T-cell (primary cell): ENCODE data around the gene SMU1. TPM values are rescaled to one million over a fixed set of nuclear protein-coding genes. Genes with fewer than 3 reads are reported as not detected.

Experiments used
- ATAC-seq, 4 experiments: fragments of 200-7000 bp in 3 of 4; fragments of 150-1000 bp in 1 of 4; cut with Tn5 transposase; replicated peaks in 1 of 4; 1 replicate in 3 of 4; 2 replicates in 1 of 4; pipeline ENCODE4 v1.10.0; 2021; ENCODE audit warnings: moderate library complexity in 3 of 4, mild to moderate bottlenecking in 2 of 4, moderate number of reproducible peaks in 1 of 4
- CTCF ChIA-PET, 2 donors: fragments of 300-600 bp; sonication (Branson Sonifier 250); formaldehyde crosslinking; loops; one replicate each; lab custom pipeline; 2022; ENCODE audit warnings: antibody characterized with exemption in 2 of 2; lab: Charles Lee
- POLR2A ChIA-PET, 2 donors: fragments of 300-600 bp; sonication (Branson Sonifier 250); formaldehyde crosslinking; loops; one replicate each; lab custom pipeline; 2022; ENCODE audit warnings: antibody characterized with exemption in 2 of 2; lab: Charles Lee
- DNase-seq, 35 experiments: peaks; one replicate each; pipeline versions ENCODE4 v3.0.0 to v3.0.0-alpha.2; 2013 to 2023
- H3K27ac ChIP-seq: one replicate; pipeline ENCODE4 v1.5.1; 2013; ENCODE audit warnings: low read length
- H3K27me3 ChIP-seq, 2 experiments: replicated peaks in 1 of 2; 1 replicate in 1 of 2; 2 replicates in 1 of 2; pipeline versions ENCODE4 v1.6.1 to v1.7.0; 2013; ENCODE audit warnings: low read length in 1 of 2, mixed read lengths in 1 of 2; ENCODE audit not compliant: control insufficient read depth in 2 of 2, insufficient read depth in 2 of 2; ENCODE audit errors: extremely low read depth in 1 of 2
- H3K36me3 ChIP-seq, 2 donors: 1 replicate in 1 of 2; 2 replicates in 1 of 2; pipeline versions ENCODE4 v1.6.1 to v1.7.0; 2013; ENCODE audit warnings: low read length in 1 of 2; ENCODE audit not compliant: control insufficient read depth in 2 of 2, insufficient read depth in 1 of 2; ENCODE audit errors: extremely low read depth in 1 of 2
- H3K4me1 ChIP-seq, 2 experiments: 1 replicate in 1 of 2; 2 replicates in 1 of 2; pipeline versions ENCODE4 v1.6.1 to v1.7.0; 2013; ENCODE audit warnings: low read length in 2 of 2, mixed read lengths in 1 of 2; ENCODE audit not compliant: insufficient read depth in 2 of 2, control insufficient read depth in 1 of 2; ENCODE audit errors: extremely low read depth in 1 of 2
- H3K4me3 ChIP-seq, 2 donors: 1 replicate in 1 of 2; 2 replicates in 1 of 2; pipeline versions ENCODE4 v1.5.1 to v1.7.0; 2013; ENCODE audit warnings: mild to moderate bottlenecking in 2 of 2, low read length in 1 of 2, moderate library complexity in 1 of 2; ENCODE audit not compliant: control insufficient read depth in 1 of 2; ENCODE audit errors: extremely low read depth in 1 of 2
- H3K9me3 ChIP-seq: 2 replicates; pipeline ENCODE4 v1.7.0; 2013
- H3K27ac Mint-ChIP-seq, 2 donors: one replicate each; pipeline ENCODE4 v1.8.0; 2020 to 2021; ENCODE audit warnings: mild to moderate bottlenecking in 2 of 2, mixed read lengths in 2 of 2
- H3K27me3 Mint-ChIP-seq, 2 donors: one replicate each; pipeline ENCODE4 v1.8.0; 2021 to 2022; ENCODE audit warnings: mixed read lengths in 2 of 2
- H3K36me3 Mint-ChIP-seq: one replicate; pipeline ENCODE4 v1.8.0; 2021; ENCODE audit warnings: mixed read lengths
- H3K4me1 Mint-ChIP-seq, 3 donors: one replicate each; pipeline ENCODE4 v1.8.0; 2020 to 2022; ENCODE audit warnings: mixed read lengths in 3 of 3, mild to moderate bottlenecking in 1 of 3
- H3K4me3 Mint-ChIP-seq, 3 donors: one replicate each; pipeline ENCODE4 v1.8.0; 2020 to 2022; ENCODE audit warnings: mild to moderate bottlenecking in 3 of 3, mixed read lengths in 3 of 3, moderate library complexity in 3 of 3
- H3K9me3 Mint-ChIP-seq, 3 donors: one replicate each; pipeline ENCODE4 v1.8.0; 2020 to 2022; ENCODE audit warnings: mixed read lengths in 3 of 3
- WGBS: methylation state at CpG from one replicate; pipeline ENCODE4 v1.1.5; 2013; ENCODE audit warnings: missing lambda C conversion rate; ENCODE audit not compliant: insufficient coverage; 5-methylcytosine and 5-hydroxymethylcytosine counted together
- total RNA-seq, 35 experiments: library from RNA in 6 of 35; stranded (reverse) in 6 of 35; fragments of 120-200 nt in 1 of 35; gene quantifications; one replicate each; pipeline versions ENCODE4 v1.2.1 to v1.2.4 and lab custom pipeline; 2013 to 2026

Gene SMU1
- total RNA-seq, 5 donors from 2014 or later (not counting 1 experiment from before 2014, with no cell fraction given) = 22.6 to 25.5 (median 24.4) TPM

DNA sequence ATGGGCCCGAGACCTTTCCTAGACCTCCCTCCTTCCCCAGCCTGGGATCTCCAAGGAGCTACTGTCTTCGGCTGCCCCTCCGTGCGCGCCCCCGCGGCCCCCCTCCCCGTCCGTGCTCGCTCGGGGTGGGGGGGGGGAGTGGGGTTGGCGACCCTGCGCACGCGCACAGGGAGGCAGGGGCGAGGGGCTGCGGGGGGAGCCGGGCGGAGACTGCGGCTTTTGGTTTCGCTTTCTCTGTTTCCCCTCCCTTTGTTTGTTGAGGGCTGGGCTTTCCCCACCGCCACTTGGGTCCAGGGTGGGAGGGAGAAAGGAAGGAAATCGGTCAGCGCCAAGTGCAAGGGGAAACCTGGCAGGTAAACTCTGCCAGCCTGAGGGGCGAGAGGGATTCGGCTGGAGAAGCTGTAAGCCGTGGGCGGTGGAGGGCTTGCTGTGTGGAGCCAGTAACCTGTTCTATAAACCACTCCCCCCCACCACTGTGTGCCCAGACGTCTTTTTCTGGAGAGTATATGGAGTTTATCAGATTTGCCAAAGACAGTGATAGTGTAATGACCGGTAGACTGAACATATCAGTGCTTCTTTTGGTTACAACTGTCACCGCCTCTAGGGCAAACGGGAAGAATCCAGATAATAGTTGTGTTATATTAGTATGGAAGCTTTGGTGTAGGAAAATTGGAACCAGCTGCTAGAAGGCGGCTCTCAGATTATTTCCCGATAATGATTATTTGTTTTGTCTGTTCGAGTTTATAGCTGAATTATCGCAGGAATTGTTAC is 50.7 kb downstream of the SMU1 start:
- POLR2A ChIA-PET = interaction anchor here (0.6 to 3.1 kb wide), 17 partner anchors 8 to 496 kb away, joined by 3 to 42 read pairs (median 5); partner anchors contain the start of genes APTX (in 2 of the 2) and NFX1 (in 1 of the 2)
- Histone ChIP-seq H3K36me3 (peaks cover 0 to 27% of the 10 kb centered on the region in 2 donors), H3K9me3 (no peaks in the 10 kb centered on the region), H3K27ac (peak overlapping the region; percentile 100), H3K4me3 (peak overlapping the region; percentile 94 to 100), H3K4me1 (peaks cover 31 to 34% of the 10 kb centered on the region in 2 experiments), H3K27me3 (no peaks in the 10 kb centered on the region)
- no peaks in the 10 kb centered on the region for H3K9me3 Mint-ChIP-seq
- H3K4me3 Mint-ChIP-seq = peak overlapping the region; percentile 87 to 96 (median 94)
- WGBS = 6% methylated on average over 10 of the region's 36 CpGs
- CTCF ChIA-PET = interaction anchor here in 1 of 2 donors (0.9 to 1.0 kb wide), 2 partner anchors 10 to 27 kb away, joined by 3 to 4 read pairs; no protein-coding TSS in a partner anchor
- ATAC-seq (peak; percentile 55 to 67 (median 61)), DNase-seq (peak; percentile 50 to 91 (median 72))
- peaks cover 25% of the 10 kb centered on the region for H3K36me3 Mint-ChIP-seq
- H3K27ac Mint-ChIP-seq = peak overlapping the region; percentile 88 to 93
- H3K27me3 Mint-ChIP-seq = no peaks in the 10 kb centered on the region
- peaks cover 72 to 82% (median 80%) of the 10 kb centered on the region in 3 donors for H3K4me1 Mint-ChIP-seq

DNA sequence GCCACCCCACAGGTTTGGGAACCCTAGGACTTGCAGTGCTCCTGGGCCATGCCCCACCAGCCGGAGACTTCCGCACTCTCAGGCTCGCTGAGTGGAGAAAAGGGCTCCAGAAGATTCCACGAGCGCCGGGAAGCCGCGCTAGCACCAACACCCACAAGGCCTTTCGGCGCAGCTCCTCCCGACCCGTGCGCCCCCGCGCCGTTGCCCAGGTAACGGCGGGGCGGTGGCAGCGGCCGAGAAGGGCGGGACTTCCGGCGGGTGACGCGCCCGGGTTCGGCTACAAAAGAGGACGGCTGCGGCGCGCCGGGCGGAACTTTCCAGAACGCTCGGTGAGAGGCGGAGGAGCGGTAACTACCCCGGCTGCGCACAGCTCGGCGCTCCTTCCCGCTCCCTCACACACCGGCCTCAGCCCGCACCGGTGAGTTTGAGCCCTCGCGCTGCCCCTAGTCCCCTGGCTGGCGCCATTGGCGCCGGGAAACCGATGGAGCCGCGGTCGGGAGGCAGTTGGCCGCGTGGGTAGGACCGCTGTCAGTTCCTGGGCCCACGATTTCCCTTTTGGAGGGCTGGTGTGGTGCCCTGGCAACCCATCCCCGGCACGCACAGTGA is 51.4 kb downstream of the SMU1 start, which contains the start of gene DNAJA1:
DNAJA1 (plus strand) TSS at position 308 of the 606 bp plus-strand sequence. CDS start 1,212 bp downstream, outside the sequence.
- ATAC-seq (peak; percentile 85 to 92 (median 90)), DNase-seq (peak; percentile 84 to 97 (median 93))
- H3K4me3 Mint-ChIP-seq = peak within 1 kb of the TSS; percentile 87 to 96 (median 94)
- no peaks in the 10 kb centered on the region for H3K27me3 Mint-ChIP-seq
- peaks cover 0 to 26% of the 10 kb centered on the region in 2 donors for H3K36me3 ChIP-seq
- no peaks in the 10 kb centered on the region for H3K9me3 ChIP-seq
- peak within 1 kb of the TSS; percentile 94 to 100 for H3K4me3 ChIP-seq
- H3K4me1 Mint-ChIP-seq = peaks cover 74 to 83% (median 79%) of the 10 kb centered on the region in 3 donors
- POLR2A ChIA-PET = interaction anchor here (0.6 to 3.1 kb wide), 33 partner anchors 8 to 499 kb away, joined by 3 to 42 read pairs (median 4); partner anchors contain the start of genes APTX (in 2 of the 2), BAG1 (in 1 of the 2), CHMP5 (in 1 of the 2) and NFX1 (in 1 of the 2)
- peak within 1 kb of the TSS; percentile 100 for H3K27ac ChIP-seq
- CTCF ChIA-PET = interaction anchor here in 1 of 2 donors (0.5 to 1.0 kb wide), 3 partner anchors 31 to 135 kb away, joined by 3 read pairs; no protein-coding TSS in a partner anchor
- H3K27ac Mint-ChIP-seq = peak within 1 kb of the TSS; percentile 88 to 93
- peaks cover 25% of the 10 kb centered on the region for H3K36me3 Mint-ChIP-seq
- H3K4me1 ChIP-seq = peaks cover 31 to 34% of the 10 kb centered on the region in 2 experiments
- H3K27me3 ChIP-seq = no peaks in the 10 kb centered on the region
- WGBS = under 1% methylated on average over 59 of the region's 61 CpGs
- no peaks in the 10 kb centered on the region for H3K9me3 Mint-ChIP-seq

DNA sequence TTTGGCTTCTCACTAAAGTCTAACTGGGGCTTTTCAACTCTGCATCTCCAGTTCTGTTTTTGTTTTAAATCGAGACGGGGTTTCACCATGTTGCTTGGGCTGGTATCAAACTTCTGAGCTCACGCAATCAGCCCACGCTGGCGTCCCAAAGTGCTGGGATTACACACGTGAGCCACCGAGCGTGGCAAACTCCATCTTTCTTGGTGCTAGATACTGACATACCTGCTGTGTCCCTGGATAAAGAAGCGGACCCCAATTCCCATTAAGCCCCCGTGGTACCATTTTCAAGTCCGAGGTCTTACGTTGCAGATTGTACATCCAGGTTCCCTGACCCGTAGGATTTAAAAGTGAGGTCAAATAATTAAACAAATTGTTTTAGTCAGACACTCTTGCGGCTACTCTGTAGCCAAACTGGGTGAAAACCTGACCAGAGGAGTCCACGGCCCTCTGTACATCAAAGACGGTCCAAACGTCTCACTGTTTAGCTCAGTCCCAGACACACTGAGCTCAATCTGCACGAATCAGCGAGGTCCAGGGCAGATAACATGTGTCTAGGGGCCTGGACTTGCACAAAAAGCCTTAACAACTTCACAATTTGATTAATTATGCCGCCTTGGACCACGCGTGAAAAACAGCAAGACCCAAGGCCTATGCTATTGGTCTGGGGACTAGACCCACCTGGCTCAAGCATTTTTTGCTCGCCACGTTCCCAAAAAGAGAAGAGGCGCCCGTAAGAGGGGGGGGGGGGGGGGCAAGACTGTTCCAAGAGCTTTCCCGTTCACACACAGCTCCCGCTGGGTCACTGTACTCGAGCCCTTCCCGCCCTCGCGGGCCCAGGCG is 52.1 kb downstream of the SMU1 start:
- ChIA-PET POLR2A (interaction anchor here (0.5 to 3.1 kb wide), 31 partner anchors 10 to 498 kb away, joined by 3 to 42 read pairs (median 4); partner anchors contain the start of genes APTX (in 2 of the 2), BAG1 (in 1 of the 2), CHMP5 (in 1 of the 2) and NFX1 (in 1 of the 2)), CTCF (interaction anchor here (0.5 to 1.0 kb wide), 4 partner anchors 15 to 135 kb away, joined by 3 read pairs; no protein-coding TSS in a partner anchor)
- Mint-ChIP-seq H3K27ac (peak overlapping the region; percentile 88 to 90), H3K27me3 (no peaks in the 10 kb centered on the region), H3K36me3 (peaks cover 19% of the 10 kb centered on the region), H3K4me3 (peak overlapping the region; percentile 87 to 96 (median 94)), H3K9me3 (no peaks in the 10 kb centered on the region), H3K4me1 (peaks cover 68 to 77% (median 72%) of the 10 kb centered on the region in 3 donors)
- DNase-seq (no peak), ATAC-seq (no peak)
- WGBS = 19% methylated on average over 26 of the region's 33 CpGs
- H3K4me1 ChIP-seq = peaks cover 29 to 34% of the 10 kb centered on the region in 2 experiments
- peak overlapping the region; percentile 94 to 100 for H3K4me3 ChIP-seq
- H3K9me3 ChIP-seq = no peaks in the 10 kb centered on the region
- no peaks in the 10 kb centered on the region for H3K27me3 ChIP-seq
- peak overlapping the region; percentile 100 for H3K27ac ChIP-seq
- H3K36me3 ChIP-seq = peaks cover 0 to 19% of the 10 kb centered on the region in 2 donors

DNA sequence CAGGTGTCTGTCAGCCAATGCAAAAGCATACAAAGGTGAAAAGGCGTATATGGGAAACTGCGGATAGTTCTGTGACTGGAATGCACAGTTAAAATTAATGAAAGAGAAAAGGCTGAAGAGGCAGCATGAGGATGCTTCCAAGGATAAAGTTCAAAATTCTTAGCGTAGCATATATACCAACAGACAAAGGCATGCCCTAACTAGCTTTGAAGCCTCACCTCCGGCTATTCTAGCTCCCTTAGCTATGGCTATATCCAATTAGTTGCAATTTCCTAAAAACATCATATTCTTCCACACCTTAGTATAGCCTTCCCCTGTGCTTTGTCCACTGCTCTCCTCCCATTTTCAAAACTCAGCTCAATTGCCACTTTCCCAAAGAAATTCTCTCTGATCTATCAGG is 52.8 kb downstream of the SMU1 start:
- H3K9me3 ChIP-seq = no peaks in the 10 kb centered on the region
- peak overlapping the region; percentile 87 to 96 (median 94) for H3K4me3 Mint-ChIP-seq
- 88% methylated on average over 3 of the region's 4 CpGs for WGBS
- H3K4me1 Mint-ChIP-seq = peaks cover 61 to 71% (median 65%) of the 10 kb centered on the region in 3 donors
- peaks cover 0 to 12% of the 10 kb centered on the region in 2 donors for H3K36me3 ChIP-seq
- no peaks in the 10 kb centered on the region for H3K9me3 Mint-ChIP-seq
- ATAC-seq (no peak), DNase-seq (no peak)
- ChIA-PET POLR2A (interaction anchor here in 1 of 2 donors (0.7 to 3.1 kb wide), 2 partner anchors 23 to 43 kb away, joined by 5 to 42 read pairs; partner anchors contain the start of gene APTX), CTCF (interaction anchor here in 1 of 2 donors (0.8 kb wide), 1 partner anchor 14 kb away, joined by 3 read pairs; no protein-coding TSS in a partner anchor)
- H3K4me1 ChIP-seq = peaks cover 25 to 34% of the 10 kb centered on the region in 2 experiments
- H3K27ac Mint-ChIP-seq = peak overlapping the region; percentile 88 to 90
- H3K27me3 ChIP-seq = no peaks in the 10 kb centered on the region
- peak overlapping the region in 1 of 2 donors; percentile 3 for H3K4me3 ChIP-seq
- H3K36me3 Mint-ChIP-seq = peaks cover 17% of the 10 kb centered on the region
- no peaks in the 10 kb centered on the region for H3K27me3 Mint-ChIP-seq
- peak overlapping the region; percentile 100 for H3K27ac ChIP-seq

DNA sequence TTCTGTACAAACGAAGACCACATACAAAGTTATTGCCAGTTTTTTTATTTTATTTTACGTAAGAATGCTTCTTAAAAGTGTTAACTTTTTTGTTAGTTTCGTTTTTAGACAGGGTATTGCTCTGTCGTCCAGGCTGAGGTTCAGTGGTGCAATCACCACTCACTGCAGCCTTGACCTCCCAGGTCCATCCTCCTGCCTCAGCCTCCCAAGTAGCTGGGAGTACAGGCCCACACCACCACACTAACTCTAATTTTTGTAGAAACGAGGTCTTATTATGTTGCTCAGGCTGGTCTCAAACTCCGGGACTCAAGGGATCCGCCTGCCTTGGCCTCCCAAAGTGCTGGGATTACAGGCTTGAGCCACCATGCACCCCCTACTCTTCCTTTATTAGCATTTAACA is 53.7 kb downstream of the SMU1 start:
- H3K4me3 Mint-ChIP-seq = peak overlapping the region in 2 of 3 donors; percentile 28 to 96
- 100% methylated on average over 2 of the region's 7 CpGs for WGBS
- H3K27ac Mint-ChIP-seq = peak overlapping the region in 1 of 2 donors; percentile 61
- H3K9me3 Mint-ChIP-seq = no peaks in the 10 kb centered on the region
- no peaks in the 10 kb centered on the region for H3K9me3 ChIP-seq
- POLR2A ChIA-PET = interaction anchor here in 1 of 2 donors (0.6 kb wide), 1 partner anchor 267 kb away, joined by 4 read pairs; the partner anchor contains the start of gene NFX1
- peaks cover 0 to 9% of the 10 kb centered on the region in 2 donors for H3K36me3 ChIP-seq
- peak overlapping the region; percentile 33 for H3K27ac ChIP-seq
- H3K4me1 ChIP-seq = peaks cover 17 to 30% of the 10 kb centered on the region in 2 experiments
- peaks cover 11% of the 10 kb centered on the region for H3K36me3 Mint-ChIP-seq
- ATAC-seq (no peak), DNase-seq (no peak)
- peaks cover 52 to 61% (median 56%) of the 10 kb centered on the region in 3 donors for H3K4me1 Mint-ChIP-seq
- CTCF ChIA-PET = interaction anchor here in 1 of 2 donors (0.6 kb wide), 1 partner anchor 137 kb away, joined by 3 read pairs; no protein-coding TSS in a partner anchor
- no peaks in the 10 kb centered on the region for H3K27me3 ChIP-seq
- no peaks in the 10 kb centered on the region for H3K27me3 Mint-ChIP-seq
- no peak overlapping the region for H3K4me3 ChIP-seq
